Amygdala (tissue), 56 donors: ENCODE results near the gene POLDIP3.
"Not testable (repeated sequence)": the region's sequence is repeated elsewhere in the genome, so short reads cannot be mapped to it uniquely, and the experiment has no call there.

ENCODE experiments used
- DNase-seq, 56 donors: peaks; one replicate each; lab custom pipeline; 2025; lab: John Stamatoyannopoulos, UW

POLDIP3 gene

GRCh38 chr22:42591987-42592386 is 22.7 kb downstream of the POLDIP3 start:
- no peak for DNase-seq

- DNase-seq: no peak
Measured at GRCh38 chr22:42587588-42588175, 27.0 kb downstream of the POLDIP3 start.

- DNase-seq: no peak
Measured at GRCh38 chr22:42586381-42586780, 28.3 kb downstream of the POLDIP3 start.

- DNase-seq: no peak
Measured at GRCh38 chr22:42585096-42585495, 29.6 kb downstream of the POLDIP3 start.

- DNase-seq: no peak
Measured at GRCh38 chr22:42584364-42584940, 30.2 kb downstream of the POLDIP3 start.

GRCh38 chr22:42582987-42583386 is 31.7 kb downstream of the POLDIP3 start:
- no peak for DNase-seq

- peak in 53 of 56 donors; percentile 8 to 81 (median 59) for DNase-seq
Measured at GRCh38 chr22:42581762-42582716, 32.6 kb downstream of the POLDIP3 start.

GRCh38 chr22:42581194-42581761 is 33.4 kb downstream of the POLDIP3 start:
- not testable (repeated sequence) for DNase-seq

GRCh38 chr22:42580040-42580439 is 34.6 kb downstream of the POLDIP3 start:
- DNase-seq: not testable (repeated sequence)

- DNase-seq: no peak
Measured at GRCh38 chr22:42577623-42578240, 37.0 kb downstream of the POLDIP3 start.

- DNase-seq: not testable (repeated sequence)
Measured at GRCh38 chr22:42577141-42577540, 37.5 kb downstream of the POLDIP3 start.

- not testable (repeated sequence) for DNase-seq
Measured at GRCh38 chr22:42575996-42576574, 38.6 kb downstream of the POLDIP3 start.

GRCh38 chr22:42574468-42574867 is 40.2 kb downstream of the POLDIP3 start:
- not testable (repeated sequence) for DNase-seq

GRCh38 chr22:42574046-42574445 is 40.6 kb downstream of the POLDIP3 start:
- DNase-seq: not testable (repeated sequence)

- DNase-seq: not testable (repeated sequence)
Measured at GRCh38 chr22:42571068-42571467, 43.6 kb downstream of the POLDIP3 start.

- not testable (repeated sequence) for DNase-seq
Measured at GRCh38 chr22:42570580-42570979, 44.1 kb downstream of the POLDIP3 start.

- not testable (repeated sequence) for DNase-seq
Measured at GRCh38 chr22:42567950-42568349, 46.7 kb downstream of the POLDIP3 start.

- DNase-seq: no peak
Measured at GRCh38 chr22:42565956-42566355, 48.7 kb downstream of the POLDIP3 start.

GRCh38 chr22:42564699-42565098 is 50.0 kb downstream of the POLDIP3 start:
- DNase-seq: no peak

- not testable (repeated sequence) for DNase-seq
Measured at GRCh38 chr22:42563943-42564342, 50.7 kb downstream of the POLDIP3 start.
